Testis (tissue), 3 donors: ENCODE data around the gene PIBF1. TPM values are rescaled to one million over a fixed set of nuclear protein-coding genes. Genes with fewer than 3 reads are reported as not detected.
"Not testable (repeated sequence)": the region's sequence is repeated elsewhere in the genome, so short reads cannot be mapped to it uniquely, and the experiment has no call there.

Experiments used
- DNase-seq: peaks from one replicate; pipeline ENCODE4 v3.0.0-alpha.2; 2019
- H3K27ac ChIP-seq, 2 donors: fragments of 200-600 bp; sonication (generic); one replicate each; pipeline ENCODE4 v1.5.1; 2019
- H3K27me3 ChIP-seq: fragments of 200-600 bp; sonication (generic); one replicate; pipeline ENCODE4 v1.5.1; 2019
- H3K36me3 ChIP-seq: fragments of 200-600 bp; sonication (generic); one replicate; pipeline ENCODE4 v1.5.1; 2017; ENCODE audit warnings: low read depth; ENCODE audit errors: missing control alignments
- H3K4me1 ChIP-seq: fragments of 200-600 bp; sonication (generic); one replicate; pipeline ENCODE4 v1.5.1; 2019
- H3K4me3 ChIP-seq, 2 donors: fragments of 200-600 bp; sonication (generic); one replicate each; pipeline ENCODE4 v1.5.1; 2017 to 2019
- H3K9me3 ChIP-seq: fragments of 200-600 bp; sonication (generic); one replicate; pipeline ENCODE4 v1.5.1; 2017
- CTCF ChIP-seq, 3 experiments: fragments of 450-650 bp in 2 of 3; fragments of 200-600 bp in 1 of 3; sonication (generic) in 1 of 3; IDR thresholded peaks; one replicate each; pipeline ENCODE4 v1.5.1; 2016 to 2019; ENCODE audit warnings: antibody characterized with exemption in 3 of 3, mild to moderate bottlenecking in 2 of 3, moderate library complexity in 1 of 3
- POLR2A ChIP-seq: fragments of 450-650 bp; IDR thresholded peaks from one replicate; pipeline ENCODE4 v1.6.1; 2017; ENCODE audit warnings: antibody characterized with exemption, mild to moderate bottlenecking, moderate library complexity
- WGBS, 2 donors: methylation state at CpG; one replicate each; pipeline ENCODE4 v1.1.5; 2018; 5-methylcytosine and 5-hydroxymethylcytosine counted together
- intact Hi-C: fragments of 100-400 bp; cut with DNase I; formaldehyde crosslinking; loops from one replicate; pipeline ENCODE4 v1.15.1; 2023; ENCODE audit warnings: low total_unique reads
- polyA plus RNA-seq: library from polyadenylated mRNA; stranded (reverse); fragments of 350-450 nt; fragmentation: Illumina TruSeq; extraction: RNeasy Lipid Tissue Mini Kit (QIAGEN cat#74804); gene quantifications from one replicate; pipeline ENCODE4 v1.2.3, GENCODE V29; 2014; ENCODE audit warnings: low read depth, low replicate concordance; ENCODE audit not compliant: insufficient read depth
- total RNA-seq, 2 donors: library from RNA; depleted of rRNA; stranded (reverse); fragments of >200 nt; gene quantifications; one replicate each; pipeline ENCODE4 v1.2.3, GENCODE V29; 2016

PIBF1 gene
- total and polyA plus RNA-seq, 3 donors from 2014 or later, result 22.5 to 37.2 (median 24.6) TPM

GRCh38 chr13:72920097-72920496 lies 138.2 kb downstream of the PIBF1 start:
- intact Hi-C loops, result no loop called here
- H3K36me3 ChIP-seq, result no peaks in the 10 kb centered on the region

GRCh38 chr13:72931311-72931710 lies 149.4 kb downstream of the PIBF1 start:
- no peak overlapping the region for H3K4me3 ChIP-seq
- TF ChIP-seq POLR2A (no peak), CTCF (IDR thresholded peaks at IDR 0.05) (no peak)
- no peaks in the 10 kb centered on the region for H3K27me3 ChIP-seq
- H3K9me3 ChIP-seq, result no peaks in the 10 kb centered on the region
- intact Hi-C loops, result no loop called here
- H3K4me1 ChIP-seq, result no peaks in the 10 kb centered on the region
- H3K27ac ChIP-seq, result no peak overlapping the region
- no peaks in the 10 kb centered on the region for H3K36me3 ChIP-seq
- DNase-seq, result no peak

More at GRCh38 chr13:72920097-72920496, 138.2 kb downstream of the PIBF1 start:
- TF ChIP-seq CTCF (IDR thresholded peaks at IDR 0.05) (no peak), POLR2A (no peak)
- 71 to 72% methylated on average over 2 of the region's 2 CpGs for WGBS, 2 donors
- H3K27me3 ChIP-seq, result no peaks in the 10 kb centered on the region
- DNase-seq, result no peak
- H3K9me3 ChIP-seq, result no peaks in the 10 kb centered on the region
- no peak overlapping the region for H3K4me3 ChIP-seq
- H3K27ac ChIP-seq, result no peak overlapping the region
- H3K4me1 ChIP-seq, result no peaks in the 10 kb centered on the region

- TF ChIP-seq POLR2A, result no peak
- TF ChIP-seq CTCF (IDR thresholded peaks at IDR 0.05), result no peak
- H3K9me3 ChIP-seq, result no peaks in the 10 kb centered on the region
- intact Hi-C loops, result no loop called here
- no peaks in the 10 kb centered on the region for H3K27me3 ChIP-seq
- no peaks in the 10 kb centered on the region for H3K4me1 ChIP-seq
- WGBS, 2 donors, result 77 to 88% methylated on average over 1 of the region's 1 CpG
- no peaks in the 10 kb centered on the region for H3K36me3 ChIP-seq
- DNase-seq, result no peak
- no peak overlapping the region for H3K4me3 ChIP-seq
- no peak overlapping the region for H3K27ac ChIP-seq
These were observed 150.3 kb downstream of the PIBF1 start for GRCh38 chr13:72932250-72932649.

- H3K27ac ChIP-seq, H3K4me3 ChIP-seq, H3K27me3 ChIP-seq, H3K9me3 ChIP-seq, intact Hi-C loops, H3K4me1 ChIP-seq, DNase-seq, H3K36me3 ChIP-seq: not testable (repeated sequence)
- WGBS, 2 donors, result 88 to 98% methylated on average over 2 of the region's 2 CpGs
These were observed 164.3 kb downstream of the PIBF1 start for GRCh38 chr13:72946267-72946666.

GRCh38 chr13:72952529-72953141 lies 170.7 kb downstream of the PIBF1 start:
- TF ChIP-seq CTCF (IDR thresholded peaks at IDR 0.05) (no peak), POLR2A (no peak)
- Histone ChIP-seq H3K4me1 (no peaks in the 10 kb centered on the region), H3K9me3 (no peaks in the 10 kb centered on the region), H3K27me3 (no peaks in the 10 kb centered on the region), H3K36me3 (no peaks in the 10 kb centered on the region), H3K27ac (no peak overlapping the region), H3K4me3 (no peak overlapping the region)
- DNase-seq, result no peak
- 81 to 84% methylated on average over 1 of the region's 1 CpG for WGBS, 2 donors
- intact Hi-C loops, result no loop called here
